Endothelial cell (in vitro differentiated cells): ENCODE results near the gene R3HDM2. TPM values are rescaled to one million over a fixed set of nuclear protein-coding genes. Genes with fewer than 3 reads are reported as not detected.

Experiments
- DNase-seq: peaks from one replicate; pipeline ENCODE4 v3.0.0; 2021; ENCODE audit warnings: low spot score
- H3K27ac Mint-ChIP-seq: one replicate; pipeline ENCODE4 v1.8.0; 2021; ENCODE audit warnings: mixed read lengths, inconsistent platforms; ENCODE audit not compliant: unreplicated experiment
- H3K27me3 Mint-ChIP-seq: one replicate; pipeline ENCODE4 v1.8.0; 2021; ENCODE audit warnings: mild to moderate bottlenecking, moderate library complexity, mixed read lengths, inconsistent platforms; ENCODE audit not compliant: unreplicated experiment
- H3K36me3 Mint-ChIP-seq: one replicate; pipeline ENCODE4 v1.8.0; 2021; ENCODE audit warnings: mild to moderate bottlenecking, low read depth, mixed read lengths, inconsistent platforms; ENCODE audit not compliant: unreplicated experiment
- H3K4me1 Mint-ChIP-seq: one replicate; pipeline ENCODE4 v1.8.0; 2021; ENCODE audit warnings: mild to moderate bottlenecking, mixed read lengths, inconsistent platforms; ENCODE audit not compliant: unreplicated experiment
- H3K4me3 Mint-ChIP-seq: one replicate; pipeline ENCODE4 v1.8.0; 2021; ENCODE audit warnings: mild to moderate bottlenecking, mixed read lengths, inconsistent platforms; ENCODE audit not compliant: unreplicated experiment
- H3K9me3 Mint-ChIP-seq: one replicate; pipeline ENCODE4 v1.8.0; 2021; ENCODE audit warnings: mixed read lengths, inconsistent platforms; ENCODE audit not compliant: unreplicated experiment
- total RNA-seq: library from RNA; stranded (reverse); fragmentation: NEBNext Ultra II Directional; extraction: Animal tissue kit (Norgen Biotek cat#: 25700); gene quantifications from one replicate; pipeline ENCODE4 v1.2.1, GENCODE V29; 2021; ENCODE audit not compliant: unreplicated experiment
- TF ChIP-seq, protein P1 (sequence below): fragments of 200-600 bp; sonication (generic); IDR thresholded peaks from one replicate; pipeline ENCODE4 v1.5.0; 2021; ENCODE audit warnings: antibody characterized with exemption; ENCODE audit not compliant: unreplicated experiment

Gene R3HDM2
- total RNA-seq, 1 donor from 2014 or later: 39.4 TPM

DNA sequence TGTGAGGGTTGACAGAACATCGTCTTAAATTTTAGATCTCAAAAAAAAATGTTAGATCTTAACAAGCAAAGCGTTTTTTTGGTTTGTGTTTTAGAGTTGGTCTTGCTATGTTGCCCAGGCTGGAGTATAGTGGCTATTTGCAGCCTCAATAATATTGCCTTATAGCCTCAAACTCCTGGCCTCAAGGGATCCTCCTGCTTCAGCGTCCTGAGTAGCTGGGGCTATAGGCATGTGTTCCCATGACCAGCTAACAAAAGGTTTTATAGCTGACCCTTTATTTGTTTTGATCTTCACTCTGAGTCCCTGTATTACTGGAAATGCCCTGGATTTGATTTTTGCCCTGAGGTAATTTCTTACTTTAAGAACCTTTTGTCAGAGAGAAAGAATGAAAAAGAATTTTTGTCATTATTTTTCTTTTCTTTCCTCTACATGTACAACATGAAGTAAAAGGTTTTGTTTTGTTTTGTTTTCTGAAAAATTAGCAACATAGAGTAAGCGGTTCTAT is 9.0 kb upstream of the R3HDM2 start:
- Mint-ChIP-seq H3K36me3 (no peaks in the 10 kb centered on the region), H3K9me3 (no peaks in the 10 kb centered on the region), H3K4me1 (peaks cover 4% of the 10 kb centered on the region), H3K27me3 (peaks cover 2% of the 10 kb centered on the region), H3K27ac (no peak overlapping the region), H3K4me3 (no peak overlapping the region)
- DNase-seq: no peak
- TF ChIP-seq, protein P1, sequence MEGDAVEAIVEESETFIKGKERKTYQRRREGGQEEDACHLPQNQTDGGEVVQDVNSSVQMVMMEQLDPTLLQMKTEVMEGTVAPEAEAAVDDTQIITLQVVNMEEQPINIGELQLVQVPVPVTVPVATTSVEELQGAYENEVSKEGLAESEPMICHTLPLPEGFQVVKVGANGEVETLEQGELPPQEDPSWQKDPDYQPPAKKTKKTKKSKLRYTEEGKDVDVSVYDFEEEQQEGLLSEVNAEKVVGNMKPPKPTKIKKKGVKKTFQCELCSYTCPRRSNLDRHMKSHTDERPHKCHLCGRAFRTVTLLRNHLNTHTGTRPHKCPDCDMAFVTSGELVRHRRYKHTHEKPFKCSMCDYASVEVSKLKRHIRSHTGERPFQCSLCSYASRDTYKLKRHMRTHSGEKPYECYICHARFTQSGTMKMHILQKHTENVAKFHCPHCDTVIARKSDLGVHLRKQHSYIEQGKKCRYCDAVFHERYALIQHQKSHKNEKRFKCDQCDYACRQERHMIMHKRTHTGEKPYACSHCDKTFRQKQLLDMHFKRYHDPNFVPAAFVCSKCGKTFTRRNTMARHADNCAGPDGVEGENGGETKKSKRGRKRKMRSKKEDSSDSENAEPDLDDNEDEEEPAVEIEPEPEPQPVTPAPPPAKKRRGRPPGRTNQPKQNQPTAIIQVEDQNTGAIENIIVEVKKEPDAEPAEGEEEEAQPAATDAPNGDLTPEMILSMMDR: no peak

DNA sequence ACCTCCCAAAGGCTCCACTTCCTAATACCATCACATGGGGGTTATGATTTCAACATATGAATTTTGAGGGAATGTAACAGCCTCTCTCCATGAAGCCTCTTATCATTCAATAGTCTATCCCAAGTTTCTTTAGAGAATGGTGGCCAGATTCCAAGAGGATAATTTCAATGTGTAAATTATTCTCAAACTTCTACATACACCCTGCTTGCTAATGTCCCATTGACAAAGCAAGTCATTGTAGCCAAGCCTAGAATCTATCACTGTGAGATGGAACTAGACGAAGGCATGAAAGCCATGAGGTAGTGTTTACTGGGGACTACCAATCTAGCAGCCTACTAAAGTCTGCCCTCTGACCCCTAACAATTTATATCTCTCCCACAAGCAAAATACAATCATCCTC is 7.6 kb upstream of the R3HDM2 start:
- DNase-seq: no peak
- peaks cover 4% of the 10 kb centered on the region for H3K4me1 Mint-ChIP-seq
- no peak overlapping the region for H3K4me3 Mint-ChIP-seq
- no peaks in the 10 kb centered on the region for H3K36me3 Mint-ChIP-seq
- H3K27me3 Mint-ChIP-seq: peaks cover 3% of the 10 kb centered on the region
- no peaks in the 10 kb centered on the region for H3K9me3 Mint-ChIP-seq
- H3K27ac Mint-ChIP-seq: no peak overlapping the region
- TF ChIP-seq, protein P1: no peak

DNA sequence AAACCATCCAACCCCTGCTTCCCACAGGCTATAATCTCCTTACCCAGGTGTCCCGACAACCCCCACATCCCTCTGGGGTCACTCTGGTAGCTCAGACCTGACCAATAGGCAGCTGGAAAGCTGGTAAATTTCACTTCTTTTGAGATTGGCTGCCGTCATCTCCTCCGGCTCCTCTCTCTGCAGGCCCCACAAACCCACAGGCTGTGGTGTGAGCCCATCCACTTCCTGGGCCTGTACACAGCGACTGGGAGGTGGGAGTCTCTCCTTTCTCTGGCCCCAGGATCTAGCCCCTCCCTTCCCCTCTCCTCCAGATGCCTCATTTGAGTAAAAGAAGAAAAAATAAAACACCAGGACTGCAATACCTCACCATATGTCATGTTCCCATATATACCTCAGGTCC is 4.5 kb upstream of the R3HDM2 start:
- Mint-ChIP-seq H3K4me1 (peaks cover 5% of the 10 kb centered on the region), H3K36me3 (peaks cover 3% of the 10 kb centered on the region), H3K27me3 (peaks cover 4% of the 10 kb centered on the region), H3K9me3 (no peaks in the 10 kb centered on the region), H3K4me3 (no peak overlapping the region), H3K27ac (no peak overlapping the region)
- TF ChIP-seq, protein P1: no peak
- DNase-seq: no peak

DNA sequence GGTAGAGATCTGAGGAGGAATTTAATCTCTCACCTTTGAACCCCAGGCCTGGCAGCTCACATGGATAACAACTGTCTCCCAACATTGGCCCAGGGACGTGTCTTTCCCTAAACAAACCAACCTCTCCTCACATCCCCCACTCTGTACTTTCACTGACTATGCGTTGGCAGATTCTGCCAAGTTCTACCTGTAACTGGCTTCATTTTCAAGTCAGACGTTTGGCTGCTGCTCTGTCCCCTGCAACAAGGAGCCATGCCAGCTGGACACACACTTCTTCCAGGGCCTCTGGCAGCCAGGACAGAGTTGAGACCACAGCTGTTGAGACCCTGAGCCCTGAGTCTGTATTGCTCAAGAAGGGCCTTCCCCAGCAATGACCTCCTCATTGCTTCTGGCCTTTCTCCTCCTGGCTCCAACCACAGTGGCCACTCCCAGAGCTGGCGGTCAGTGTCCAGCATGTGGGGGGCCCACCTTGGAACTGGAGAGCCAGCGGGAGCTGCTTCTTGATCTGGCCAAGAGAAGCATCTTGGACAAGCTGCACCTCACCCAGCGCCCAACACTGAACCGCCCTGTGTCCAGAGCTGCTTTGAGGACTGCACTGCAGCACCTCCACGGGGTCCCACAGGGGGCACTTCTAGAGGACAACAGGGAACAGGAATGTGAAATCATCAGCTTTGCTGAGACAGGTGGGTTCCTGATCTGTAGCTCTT is 3.8 kb upstream of the R3HDM2 start, which contains the start of gene INHBC:
TSS of gene INHBC (plus strand) at position 268 of the 707 bp plus-strand sequence. CDS start at position 371, 103 bp downstream.
- Mint-ChIP-seq H3K27me3 (peaks cover 7% of the 10 kb centered on the region), H3K9me3 (no peaks in the 10 kb centered on the region), H3K4me1 (peaks cover 10% of the 10 kb centered on the region), H3K36me3 (peaks cover 3% of the 10 kb centered on the region), H3K27ac (no peak within 1 kb of the TSS), H3K4me3 (no peak within 1 kb of the TSS)
- TF ChIP-seq, protein P1: no peak
- no peak for DNase-seq

DNA sequence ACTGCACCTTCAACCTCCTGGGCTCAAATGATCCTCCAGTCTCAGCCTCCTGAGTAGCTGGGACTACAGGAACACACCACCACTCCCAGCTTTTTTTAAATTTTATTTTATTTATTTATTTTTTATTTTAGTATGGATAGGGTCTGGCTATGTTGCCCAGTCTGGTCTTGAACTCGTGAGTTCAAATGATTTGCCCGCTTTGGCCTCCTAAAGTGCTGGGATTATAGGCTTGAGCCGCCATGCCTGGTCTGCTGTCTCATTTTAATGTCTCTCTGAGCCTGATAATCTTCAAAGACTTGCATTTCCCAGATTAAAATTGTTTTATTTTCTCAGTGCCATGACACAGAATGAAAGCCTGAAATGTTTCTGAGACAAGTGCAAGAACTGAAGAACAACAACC is 2.5 kb upstream of the R3HDM2 start:
- Mint-ChIP-seq H3K27ac (no peak overlapping the region), H3K9me3 (no peaks in the 10 kb centered on the region), H3K27me3 (peaks cover 9% of the 10 kb centered on the region), H3K4me3 (no peak overlapping the region), H3K36me3 (peaks cover 3% of the 10 kb centered on the region), H3K4me1 (peaks cover 16% of the 10 kb centered on the region)
- no peak for DNase-seq
- TF ChIP-seq, protein P1: no peak
